Right lobe of liver (tissue), 4 donors: ENCODE measurements around the gene TMEM222.

Experiments
- POLR2A ChIP-seq: fragments of 450-650 bp; IDR thresholded peaks from one replicate; pipeline ENCODE4 v1.6.1; 2017; ENCODE audit warnings: antibody characterized with exemption, mild to moderate bottlenecking
- TF ChIP-seq, protein P1 (sequence below), 4 donors: fragments of 200-600 bp in 3 of 4; fragments of 450-650 bp in 1 of 4; IDR thresholded peaks; one replicate each; pipeline versions ENCODE4 v1.5.1 to v1.8.0; 2016 to 2022; ENCODE audit warnings: antibody characterized with exemption in 4 of 4, mild to moderate bottlenecking in 2 of 4
- donor health status: DM: no; HTN: no; CAD: no.
- donor health status: DM: no; HTN: no; CAD: no.
- donor health status: DM: no; HTN: yes; CAD: no.

DNA sequence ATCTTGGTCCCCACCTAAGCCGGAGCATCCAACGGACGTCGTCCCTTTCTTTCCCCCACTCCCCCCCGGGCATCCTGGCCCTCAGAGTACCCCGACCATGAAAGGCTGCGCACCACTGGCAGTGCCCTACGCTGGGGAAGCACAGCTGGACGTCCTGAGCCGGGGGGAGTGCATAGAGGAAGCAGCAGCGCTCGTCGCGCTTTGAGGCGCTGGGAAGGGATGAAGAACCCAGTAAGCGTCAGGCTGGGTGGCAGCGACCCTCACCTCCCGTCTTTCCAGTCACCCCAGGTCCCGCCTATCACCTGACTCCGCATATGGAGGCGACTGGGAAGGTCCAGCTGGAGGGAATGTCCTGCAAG lies 39.1 kb downstream of the TMEM222 start:
- no peak for TF ChIP-seq POLR2A
- TF ChIP-seq, protein P1, sequence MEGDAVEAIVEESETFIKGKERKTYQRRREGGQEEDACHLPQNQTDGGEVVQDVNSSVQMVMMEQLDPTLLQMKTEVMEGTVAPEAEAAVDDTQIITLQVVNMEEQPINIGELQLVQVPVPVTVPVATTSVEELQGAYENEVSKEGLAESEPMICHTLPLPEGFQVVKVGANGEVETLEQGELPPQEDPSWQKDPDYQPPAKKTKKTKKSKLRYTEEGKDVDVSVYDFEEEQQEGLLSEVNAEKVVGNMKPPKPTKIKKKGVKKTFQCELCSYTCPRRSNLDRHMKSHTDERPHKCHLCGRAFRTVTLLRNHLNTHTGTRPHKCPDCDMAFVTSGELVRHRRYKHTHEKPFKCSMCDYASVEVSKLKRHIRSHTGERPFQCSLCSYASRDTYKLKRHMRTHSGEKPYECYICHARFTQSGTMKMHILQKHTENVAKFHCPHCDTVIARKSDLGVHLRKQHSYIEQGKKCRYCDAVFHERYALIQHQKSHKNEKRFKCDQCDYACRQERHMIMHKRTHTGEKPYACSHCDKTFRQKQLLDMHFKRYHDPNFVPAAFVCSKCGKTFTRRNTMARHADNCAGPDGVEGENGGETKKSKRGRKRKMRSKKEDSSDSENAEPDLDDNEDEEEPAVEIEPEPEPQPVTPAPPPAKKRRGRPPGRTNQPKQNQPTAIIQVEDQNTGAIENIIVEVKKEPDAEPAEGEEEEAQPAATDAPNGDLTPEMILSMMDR (IDR thresholded peaks at IDR 0.05) = no peak
